ENCODE results near the gene ABCB9. TPM values are rescaled to one million over a fixed set of nuclear protein-coding genes. Genes with fewer than 3 reads are reported as not detected.

Gene ABCB9
- total RNA-seq, 1 experiment from 2014 or later = 14.7 TPM

DNA sequence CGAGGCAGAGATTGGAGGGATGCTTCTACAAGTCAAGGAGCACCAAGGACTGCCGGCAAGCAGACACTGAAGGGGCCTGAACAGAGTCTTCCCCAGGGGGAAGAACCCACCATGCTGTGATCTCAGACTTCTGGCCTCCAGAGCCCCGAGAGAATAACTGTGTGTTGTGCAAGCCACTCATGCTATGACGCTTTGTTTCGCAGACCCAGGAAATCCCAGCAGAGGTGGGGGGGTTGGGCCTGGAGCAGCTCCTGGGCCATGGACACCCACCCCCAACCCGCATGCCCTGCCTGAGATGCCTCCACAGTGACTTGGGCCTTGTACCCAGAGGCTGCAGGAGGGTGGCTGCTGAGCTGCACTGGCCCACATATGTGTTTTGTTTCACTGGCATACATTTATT is 45.4 kb upstream of the ABCB9 start:
- ChIA-PET CTCF (no interaction called here), POLR2A (no interaction called here), RAD21 (ENCODE audit: low non-redundant PET in 1 of 2, low total read pairs in 2 of 2, uncharacterized antibody in 2 of 2, unreplicated experiment in 2 of 2) (no interaction called here)
- Histone ChIP-seq H4K20me1 (ENCODE audit: insufficient read depth) (no peaks in the 10 kb centered on the region), H2AFZ (ENCODE audit: low read depth, low read length, poor library complexity, severe bottlenecking) (no peak overlapping the region), H3K36me3 (ENCODE audit: control insufficient read depth in 1 of 2, insufficient read depth in 2 of 2, low read length in 2 of 2) (0 out of 4 replicates have a peak, but pooled peaks cover 0 to 3% of the 10 kb centered on the region in 2 experiments), H3K9me2 (ENCODE audit: insufficient read depth) (no peaks in the 10 kb centered on the region), H3K27ac (ENCODE audit: low read depth, low read length) (no peak overlapping the region), H3K4me2 (ENCODE audit: low read length) (no peak overlapping the region), H3K4me3 (replicated peaks in 1 of 2; ENCODE audit: low read depth in 1 of 2, low read length in 2 of 2) (no peak overlapping the region), H3K9me3 (ENCODE audit: control insufficient read depth in 1 of 2, insufficient read depth in 1 of 2, low read depth in 1 of 2, low read length in 2 of 2) (no peaks in the 10 kb centered on the region), H3K27me3 (ENCODE audit: insufficient read depth, low read length) (no peaks in the 10 kb centered on the region), H3K79me2 (ENCODE audit: insufficient read depth, low read length) (no peaks in the 10 kb centered on the region), H3K9ac (ENCODE audit: low read length) (no peak overlapping the region), H3K4me1 (ENCODE audit: control insufficient read depth in 1 of 2, insufficient read depth in 2 of 2, low read length in 2 of 2) (no peaks in the 10 kb centered on the region)
- intact Hi-C loops (cut with micrococcal nuclease) = no loop called here
- no peak for DNase-seq (ENCODE audit: low read depth, low spot score)
- no TSS peak for BruUV-seq (replicated peaks)
- ATAC-seq = no peak
- TF ChIP-seq POLR2AphosphoS5 (IDR thresholded peaks at IDR 0.05; ENCODE audit: low read depth, low read length) = no peak
- TF ChIP-seq CTCF (IDR thresholded peaks at IDR 0.05 in 2 of 3, conservative IDR thresholded peaks at IDR 0.05 in 1 of 3; ENCODE audit: borderline replicate concordance in 1 of 3, insufficient read depth in 1 of 3, low read depth in 2 of 3, low read length in 2 of 3) = no peak
- no peak for TF ChIP-seq ZNF274 (IDR thresholded peaks at IDR 0.05; ENCODE audit: low read depth, low read length)
- no peak for TF ChIP-seq POLR2A (IDR thresholded peaks at IDR 0.05; ENCODE audit: borderline replicate concordance, extremely low read depth, insufficient read depth, insufficient read length)
- no peak for TF ChIP-seq YY1 (IDR thresholded peaks at IDR 0.05; ENCODE audit: extremely low read depth, insufficient replicate concordance, low read depth, low read length)
- no peak for TF ChIP-seq JUND (IDR thresholded peaks at IDR 0.05)
- TF ChIP-seq CEBPB (IDR thresholded peaks at IDR 0.05; ENCODE audit: low read depth) = no peak
- TF ChIP-seq, protein P1, sequence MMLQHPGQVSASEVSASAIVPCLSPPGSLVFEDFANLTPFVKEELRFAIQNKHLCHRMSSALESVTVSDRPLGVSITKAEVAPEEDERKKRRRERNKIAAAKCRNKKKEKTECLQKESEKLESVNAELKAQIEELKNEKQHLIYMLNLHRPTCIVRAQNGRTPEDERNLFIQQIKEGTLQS (IDR thresholded peaks at IDR 0.05) = no peak
- TF ChIP-seq, protein P2, sequence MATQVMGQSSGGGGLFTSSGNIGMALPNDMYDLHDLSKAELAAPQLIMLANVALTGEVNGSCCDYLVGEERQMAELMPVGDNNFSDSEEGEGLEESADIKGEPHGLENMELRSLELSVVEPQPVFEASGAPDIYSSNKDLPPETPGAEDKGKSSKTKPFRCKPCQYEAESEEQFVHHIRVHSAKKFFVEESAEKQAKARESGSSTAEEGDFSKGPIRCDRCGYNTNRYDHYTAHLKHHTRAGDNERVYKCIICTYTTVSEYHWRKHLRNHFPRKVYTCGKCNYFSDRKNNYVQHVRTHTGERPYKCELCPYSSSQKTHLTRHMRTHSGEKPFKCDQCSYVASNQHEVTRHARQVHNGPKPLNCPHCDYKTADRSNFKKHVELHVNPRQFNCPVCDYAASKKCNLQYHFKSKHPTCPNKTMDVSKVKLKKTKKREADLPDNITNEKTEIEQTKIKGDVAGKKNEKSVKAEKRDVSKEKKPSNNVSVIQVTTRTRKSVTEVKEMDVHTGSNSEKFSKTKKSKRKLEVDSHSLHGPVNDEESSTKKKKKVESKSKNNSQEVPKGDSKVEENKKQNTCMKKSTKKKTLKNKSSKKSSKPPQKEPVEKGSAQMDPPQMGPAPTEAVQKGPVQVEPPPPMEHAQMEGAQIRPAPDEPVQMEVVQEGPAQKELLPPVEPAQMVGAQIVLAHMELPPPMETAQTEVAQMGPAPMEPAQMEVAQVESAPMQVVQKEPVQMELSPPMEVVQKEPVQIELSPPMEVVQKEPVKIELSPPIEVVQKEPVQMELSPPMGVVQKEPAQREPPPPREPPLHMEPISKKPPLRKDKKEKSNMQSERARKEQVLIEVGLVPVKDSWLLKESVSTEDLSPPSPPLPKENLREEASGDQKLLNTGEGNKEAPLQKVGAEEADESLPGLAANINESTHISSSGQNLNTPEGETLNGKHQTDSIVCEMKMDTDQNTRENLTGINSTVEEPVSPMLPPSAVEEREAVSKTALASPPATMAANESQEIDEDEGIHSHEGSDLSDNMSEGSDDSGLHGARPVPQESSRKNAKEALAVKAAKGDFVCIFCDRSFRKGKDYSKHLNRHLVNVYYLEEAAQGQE (IDR thresholded peaks at IDR 0.05; ENCODE audit: low read depth) = no peak
- no peak for TF ChIP-seq EGR1 (IDR thresholded peaks at IDR 0.05; ENCODE audit: low read depth)
- TF ChIP-seq RAD21 (IDR thresholded peaks at IDR 0.05; ENCODE audit: low read depth) = no peak
- TF ChIP-seq, protein P3, sequence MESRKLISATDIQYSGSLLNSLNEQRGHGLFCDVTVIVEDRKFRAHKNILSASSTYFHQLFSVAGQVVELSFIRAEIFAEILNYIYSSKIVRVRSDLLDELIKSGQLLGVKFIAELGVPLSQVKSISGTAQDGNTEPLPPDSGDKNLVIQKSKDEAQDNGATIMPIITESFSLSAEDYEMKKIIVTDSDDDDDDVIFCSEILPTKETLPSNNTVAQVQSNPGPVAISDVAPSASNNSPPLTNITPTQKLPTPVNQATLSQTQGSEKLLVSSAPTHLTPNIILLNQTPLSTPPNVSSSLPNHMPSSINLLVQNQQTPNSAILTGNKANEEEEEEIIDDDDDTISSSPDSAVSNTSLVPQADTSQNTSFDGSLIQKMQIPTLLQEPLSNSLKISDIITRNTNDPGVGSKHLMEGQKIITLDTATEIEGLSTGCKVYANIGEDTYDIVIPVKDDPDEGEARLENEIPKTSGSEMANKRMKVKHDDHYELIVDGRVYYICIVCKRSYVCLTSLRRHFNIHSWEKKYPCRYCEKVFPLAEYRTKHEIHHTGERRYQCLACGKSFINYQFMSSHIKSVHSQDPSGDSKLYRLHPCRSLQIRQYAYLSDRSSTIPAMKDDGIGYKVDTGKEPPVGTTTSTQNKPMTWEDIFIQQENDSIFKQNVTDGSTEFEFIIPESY (IDR thresholded peaks at IDR 0.05; ENCODE audit: extremely low read depth, insufficient replicate concordance, low read length) = no peak
- no peak for TF ChIP-seq SRF (IDR thresholded peaks at IDR 0.05; ENCODE audit: low read depth)
- no peak for TF ChIP-seq TCF7L2 (IDR thresholded peaks at IDR 0.05; ENCODE audit: borderline replicate concordance, extremely low read depth, insufficient read depth, insufficient read length)
- no peak for TF ChIP-seq EZH2phosphoT487 (IDR thresholded peaks at IDR 0.05; ENCODE audit: borderline replicate concordance)
- TF ChIP-seq SIN3A (IDR thresholded peaks at IDR 0.05; ENCODE audit: low read depth) = no peak

Data from HCT116 (cell line).